H1 (cell line): ENCODE measurements around the gene ALDH7A1. TPM values are rescaled to one million over a fixed set of nuclear protein-coding genes. Genes with fewer than 3 reads are reported as not detected.

Source experiments
- CTCF ChIA-PET: fragments of 300-600 bp; sonication (Branson Sonifier 250); formaldehyde crosslinking; loops from one replicate; lab custom pipeline; 2021; ENCODE audit not compliant: partially characterized antibody; lab: Charles Lee
- POLR2A ChIA-PET: fragments of 300-600 bp; sonication (Branson Sonifier 250); formaldehyde crosslinking; loops from one replicate; lab custom pipeline; 2021; ENCODE audit warnings: inconsistent platforms; ENCODE audit not compliant: partially characterized antibody; lab: Charles Lee
- DNase-seq, 2 experiments: peaks; one replicate each; pipeline versions ENCODE4 v3.0.0 to v3.0.0-alpha.2; 2010 to 2022; ENCODE audit warnings: low spot score in 2 of 2, low read depth in 1 of 2, mixed read lengths in 1 of 2
- FAIRE-seq: peaks from 2 replicates; lab custom pipeline; 2011; peaks lifted over from hg19 to GRCh38; lab: Jason Lieb, UNC
- H2AFZ ChIP-seq: 2 replicates; pipeline ENCODE4 v1.8.1; 2012; ENCODE audit warnings: low read length, inconsistent platforms
- H2AK5ac ChIP-seq: 2 replicates; pipeline ENCODE4 v1.6.1; 2013; ENCODE audit warnings: low read depth, low read length
- H2BK120ac ChIP-seq: replicated peaks from 2 replicates; pipeline ENCODE3; 2013; ENCODE audit warnings: low read depth, low read length, inconsistent platforms
- H2BK12ac ChIP-seq: 2 replicates; pipeline ENCODE4 v1.6.1; 2013; ENCODE audit warnings: low read depth, low read length
- H2BK15ac ChIP-seq: 2 replicates; pipeline ENCODE4 v1.6.1; 2013; ENCODE audit warnings: low read length
- H2BK20ac ChIP-seq: 2 replicates; pipeline ENCODE4 v1.6.1; 2013; ENCODE audit warnings: low read length
- H2BK5ac ChIP-seq: 2 replicates; pipeline ENCODE4 v1.6.1; 2013; ENCODE audit warnings: low read depth, low read length
- H3K14ac ChIP-seq: 2 replicates; pipeline ENCODE4 v1.6.1; 2013; ENCODE audit warnings: inconsistent platforms; ENCODE audit not compliant: insufficient read length
- H3K18ac ChIP-seq: 2 replicates; pipeline ENCODE4 v1.6.1; 2013; ENCODE audit warnings: low read length; ENCODE audit errors: extremely low read depth
- H3K23ac ChIP-seq: 2 replicates; pipeline ENCODE4 v1.6.1; 2013; ENCODE audit warnings: inconsistent platforms; ENCODE audit not compliant: insufficient read length
- H3K23me2 ChIP-seq: 2 replicates; pipeline ENCODE4 v1.6.1; 2013; ENCODE audit warnings: low read depth, low read length
- H3K27ac ChIP-seq: 2 replicates; pipeline ENCODE4 v1.6.1; 2011; ENCODE audit warnings: low read depth, low read length, inconsistent platforms
- H3K27me3 ChIP-seq, 4 experiments: replicated peaks in 1 of 4; 1 replicate in 1 of 4; 2 replicates in 3 of 4; pipeline versions ENCODE4 v1.6.1 to v1.8.1; 2011 to 2013; ENCODE audit warnings: low read length in 3 of 4, mild to moderate bottlenecking in 3 of 4, inconsistent platforms in 2 of 4, mixed read lengths in 2 of 4, moderate library complexity in 1 of 4; ENCODE audit not compliant: control insufficient read depth in 3 of 4, insufficient read depth in 3 of 4; ENCODE audit errors: extremely low read depth in 1 of 4
- H3K36me3 ChIP-seq, 4 experiments: 2 replicates each; pipeline versions ENCODE4 v1.6.1 to v1.8.1; 2011 to 2013; ENCODE audit warnings: mild to moderate bottlenecking in 4 of 4, low read length in 3 of 4, moderate library complexity in 2 of 4, control low read depth in 1 of 4, inconsistent platforms in 1 of 4; ENCODE audit not compliant: insufficient read depth in 4 of 4, control insufficient read depth in 2 of 4
- H3K4ac ChIP-seq: replicated peaks from 2 replicates; pipeline ENCODE3; 2013; ENCODE audit warnings: low read length, low read depth, mixed read lengths, inconsistent platforms; ENCODE audit not compliant: insufficient read length
- H3K4me1 ChIP-seq, 4 experiments: replicated peaks in 1 of 4; 1 replicate in 1 of 4; 2 replicates in 3 of 4; pipeline versions ENCODE4 v1.6.1 to v1.8.1; 2011 to 2013; ENCODE audit warnings: low read length in 3 of 4, inconsistent platforms in 2 of 4, mixed read lengths in 1 of 4; ENCODE audit not compliant: insufficient read depth in 4 of 4, control insufficient read depth in 3 of 4
- H3K4me2 ChIP-seq, 2 experiments: 2 replicates each; pipeline versions ENCODE4 v1.6.1 to v1.8.1; 2011 to 2013; ENCODE audit warnings: low read depth in 2 of 2, low read length in 2 of 2, control low read depth in 1 of 2, inconsistent platforms in 1 of 2, mild to moderate bottlenecking in 1 of 2; ENCODE audit not compliant: insufficient read depth in 1 of 2
- H3K4me3 ChIP-seq, 4 experiments: fragments of 200-600, 300-600 bp in 1 of 4; sonication (generic), shearing (Covaris generic), sonication (Bioruptor Twin) in 1 of 4; 2 replicates each; pipeline versions ENCODE4 v1.5.1 to v1.8.1; 2011 to 2016; ENCODE audit warnings: low read length in 4 of 4, low read depth in 3 of 4, control low read depth in 2 of 4, inconsistent platforms in 2 of 4, mild to moderate bottlenecking in 2 of 4, mixed read lengths in 1 of 4, moderate library complexity in 1 of 4; ENCODE audit not compliant: insufficient read depth in 2 of 4; ENCODE audit errors: extremely low read depth in 1 of 4
- H3K56ac ChIP-seq: replicated peaks from 2 replicates; pipeline ENCODE3; 2013; ENCODE audit warnings: low read depth, mild to moderate bottlenecking, mixed read lengths, low read length, inconsistent platforms; ENCODE audit not compliant: insufficient read length
- H3K79me1 ChIP-seq: 2 replicates; pipeline ENCODE4 v1.6.1; 2013; ENCODE audit warnings: low read depth, low read length, control low read depth
- H3K79me2 ChIP-seq, 2 experiments: 2 replicates each; pipeline versions ENCODE4 v1.6.1 to v1.8.1; 2012 to 2013; ENCODE audit warnings: low read length in 2 of 2, mild to moderate bottlenecking in 2 of 2, inconsistent platforms in 1 of 2; ENCODE audit not compliant: insufficient read depth in 2 of 2, control insufficient read depth in 1 of 2
- H3K9ac ChIP-seq, 4 experiments: replicated peaks in 1 of 4; 1 replicate in 1 of 4; 2 replicates in 3 of 4; pipeline versions ENCODE4 v1.6.1 to v1.8.1; 2011 to 2013; ENCODE audit warnings: low read depth in 3 of 4, low read length in 3 of 4, control low read depth in 2 of 4, mild to moderate bottlenecking in 2 of 4, moderate library complexity in 2 of 4, inconsistent platforms in 1 of 4; ENCODE audit errors: extremely low read depth in 1 of 4
- H3K9me3 ChIP-seq, 2 experiments: 2 replicates each; pipeline versions ENCODE4 v1.6.1 to v1.8.1; 2012 to 2013; ENCODE audit warnings: mild to moderate bottlenecking in 2 of 2, moderate library complexity in 2 of 2, control low read depth in 1 of 2, inconsistent platforms in 1 of 2, low read depth in 1 of 2, low read length in 1 of 2, mixed read lengths in 1 of 2; ENCODE audit not compliant: insufficient read depth in 2 of 2
- H4K20me1 ChIP-seq, 2 experiments: replicated peaks in 1 of 2; 2 replicates each; pipeline versions ENCODE3 to v1.8.1; 2011 to 2013; ENCODE audit warnings: inconsistent platforms in 2 of 2, low read length in 2 of 2, mild to moderate bottlenecking in 1 of 2; ENCODE audit not compliant: insufficient read depth in 2 of 2, control insufficient read depth in 1 of 2
- H4K5ac ChIP-seq: 2 replicates; pipeline ENCODE4 v1.6.1; 2013; ENCODE audit warnings: low read length, low read depth, mixed read lengths, inconsistent platforms; ENCODE audit not compliant: insufficient read length
- H4K8ac ChIP-seq: 2 replicates; pipeline ENCODE4 v1.8.0; 2013; ENCODE audit warnings: mild to moderate bottlenecking, moderate library complexity, low read length, inconsistent platforms; ENCODE audit not compliant: insufficient read depth; ENCODE audit errors: extremely low read depth
- H4K91ac ChIP-seq: replicated peaks from 2 replicates; pipeline ENCODE3; 2013; ENCODE audit warnings: low read length, mixed read lengths, inconsistent platforms; ENCODE audit not compliant: insufficient read length
- WGBS, 2 experiments: shearing (Covaris generic) in 1 of 2; methylation state at CpG; one replicate each; pipeline versions ENCODE4 v1.1.6 to v1.1.7; 2013 to 2015; ENCODE audit warnings: low lambda C conversion rate in 2 of 2, mixed read lengths in 2 of 2, inconsistent platforms in 1 of 2, low coverage in 1 of 2, missing lambda C conversion rate in 1 of 2; ENCODE audit not compliant: insufficient replicate concordance in 2 of 2, insufficient coverage in 1 of 2, insufficient read length in 1 of 2; ENCODE audit errors: extremely low coverage in 1 of 2, missing lambda C conversion rate in 1 of 2; 5-methylcytosine and 5-hydroxymethylcytosine counted together
- polyA plus RNA-seq, 7 experiments: library from polyadenylated mRNA; depleted of rRNA in 3 of 7; stranded (reverse) in 5 of 7; unstranded in 2 of 7; fragments of >200 nt in 5 of 7; fragments of 200-250 nt in 2 of 7; gene quantifications; 1 replicate in 5 of 7; 2 replicates in 1 of 7; 4 replicates in 1 of 7; pipeline versions ENCODE4 v1.2.1 to v1.2.3, GENCODE V29; 2011 to 2013; ENCODE audit warnings: missing spikeins in 2 of 7, mixed read lengths in 2 of 7
- total RNA-seq: library from RNA; stranded (reverse); fragmentation: NEBNext Ultra II Directional; extraction: Animal tissue kit (Norgen Biotek cat#: 25700); gene quantifications from 2 replicates; pipeline ENCODE4 v1.2.1, GENCODE V29; 2021

The ALDH7A1 gene
- total and polyA plus RNA-seq, 2 of the 8 experiments (the other 6 are each of a cell fraction or from before 2014, with no cell fraction given): 99.6 to 225 TPM

- H2BK120ac ChIP-seq: no peak overlapping the region
- H3K36me3 ChIP-seq: peaks cover 26 to 89% (median 59%) of the 10 kb centered on the region in 4 experiments
- CTCF ChIA-PET: no interaction called here
Measured at GRCh38 chr5:126576974-126577373, 18.0 kb downstream of the ALDH7A1 start.

More at GRCh38 chr5:126576974-126577373, 18.0 kb downstream of the ALDH7A1 start:
- 97% methylated on average over 5 of the region's 5 CpGs; no CpG with 5 or more reads in 1 of the 2 experiments for WGBS, 2 experiments
- Histone ChIP-seq H3K14ac (no peak overlapping the region), H3K56ac (no peak overlapping the region), H4K8ac (no peak overlapping the region), H3K9ac (no peak overlapping the region), H3K27me3 (no peaks in the 10 kb centered on the region), H4K20me1 (no peaks in the 10 kb centered on the region), H2BK12ac (no peak overlapping the region), H3K4me1 (no peaks in the 10 kb centered on the region), H3K23me2 (no peaks in the 10 kb centered on the region), H2AK5ac (no peak overlapping the region), H2AFZ (no peak overlapping the region), H3K4me3 (no peak overlapping the region), H3K27ac (no peak overlapping the region), H2BK20ac (no peak overlapping the region), H3K4me2 (no peak overlapping the region), H3K79me2 (no peaks in the 10 kb centered on the region), H3K23ac (no peak overlapping the region), H3K79me1 (no peaks in the 10 kb centered on the region), H4K91ac (no peak overlapping the region), H3K4ac (no peak overlapping the region), H4K5ac (no peak overlapping the region), H3K18ac (no peak overlapping the region), H2BK15ac (no peak overlapping the region), H3K9me3 (no peaks in the 10 kb centered on the region), H2BK5ac (no peak overlapping the region)
- POLR2A ChIA-PET: interaction anchor here (3.1 kb wide), 1 partner anchor 18 kb away, joined by 12 read pairs; the partner anchor contains the start of gene ALDH7A1
- no peak for FAIRE-seq
- DNase-seq: no peak
